Inferior parietal cortex (tissue), 1 donor: Measurements from ENCODE around the gene NPAT.
"Not testable (repeated sequence)": the region's sequence is repeated elsewhere in the genome, so short reads cannot be mapped to it uniquely, and the experiment has no call there.

Experiments
- DNase-seq: peaks from one replicate; pipeline ENCODE4 v3.0.0-alpha.2; 2016; ENCODE audit errors: extremely low spot score

The NPAT gene

DNA sequence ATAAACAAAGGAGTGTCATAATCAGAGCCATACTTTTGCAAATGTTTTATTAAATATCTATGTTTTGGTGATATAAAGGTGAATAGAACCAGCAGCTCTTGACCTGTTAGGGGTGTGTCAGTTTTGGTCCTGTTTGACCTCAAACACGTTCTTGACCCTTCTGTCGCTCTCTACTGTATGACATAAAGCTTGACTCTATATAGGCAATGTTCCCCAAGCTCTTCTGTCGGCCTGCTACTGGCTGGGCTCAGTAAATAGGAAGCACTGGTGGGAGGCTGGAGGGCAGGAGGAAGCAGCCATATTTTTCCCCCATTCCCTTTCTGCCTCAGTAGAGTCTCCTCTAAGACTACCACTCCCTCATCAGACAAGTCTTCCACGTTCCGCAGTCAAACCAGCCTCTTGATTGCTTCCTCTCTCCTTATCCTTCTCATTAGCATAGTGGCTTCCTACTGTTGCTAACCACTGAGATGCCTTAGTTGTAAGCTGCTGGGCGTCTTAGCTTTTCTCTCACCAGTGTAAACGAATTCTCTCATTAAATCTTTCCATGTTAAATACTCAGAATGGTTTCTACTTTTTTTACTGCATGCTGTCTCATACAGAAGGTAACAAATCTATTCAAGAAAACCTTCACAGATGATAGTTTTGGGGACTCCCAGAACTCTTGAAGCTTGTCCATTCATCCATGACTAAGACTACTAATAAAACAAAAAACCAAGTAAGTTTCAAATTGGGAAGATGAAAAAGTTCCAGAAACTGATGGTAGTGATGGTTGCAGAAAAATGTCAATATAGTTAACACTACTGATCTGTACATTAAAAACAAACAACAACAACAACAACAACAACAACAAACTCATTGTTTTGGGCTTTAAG lies 3.3 kb downstream of the NPAT start:
- no peak for DNase-seq

DNA sequence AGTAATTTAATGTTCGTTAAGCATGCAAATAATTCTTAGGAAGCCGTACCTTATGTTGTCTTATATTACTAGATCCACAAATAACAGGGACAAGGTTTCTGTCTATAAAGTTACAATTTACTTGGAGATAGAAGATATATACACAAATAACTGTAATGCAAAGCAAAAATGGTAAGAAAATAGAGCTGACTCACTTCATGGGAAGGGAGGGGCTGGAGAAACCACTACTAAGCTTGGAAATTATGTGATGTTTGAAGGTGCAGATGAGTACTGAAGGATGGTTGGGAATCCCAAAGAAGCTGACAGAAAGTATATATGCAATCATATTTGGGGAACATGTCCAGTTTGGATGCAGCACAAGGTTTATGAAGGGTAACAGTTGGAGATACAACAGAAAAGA lies 4.0 kb downstream of the NPAT start:
- no peak for DNase-seq

DNA sequence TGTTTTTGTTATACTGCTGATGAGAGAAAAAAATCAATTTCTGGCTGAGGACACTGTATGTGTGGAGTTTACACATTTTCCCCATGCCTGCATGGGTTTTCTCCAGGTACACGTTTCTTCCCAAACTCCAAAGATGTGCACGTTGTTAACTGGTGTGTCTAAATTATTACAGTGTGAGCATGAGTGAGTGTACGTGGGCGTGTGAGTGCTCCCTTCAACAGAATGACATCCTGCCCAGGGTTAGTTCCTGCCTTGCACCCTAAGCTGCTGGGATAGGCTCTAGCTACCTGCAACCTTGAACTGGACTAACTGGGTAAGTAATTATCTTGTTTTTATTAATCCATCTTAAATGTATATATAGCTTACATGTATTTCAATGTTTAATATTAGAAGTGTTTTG lies 5.5 kb downstream of the NPAT start:
- DNase-seq, result no peak

DNA sequence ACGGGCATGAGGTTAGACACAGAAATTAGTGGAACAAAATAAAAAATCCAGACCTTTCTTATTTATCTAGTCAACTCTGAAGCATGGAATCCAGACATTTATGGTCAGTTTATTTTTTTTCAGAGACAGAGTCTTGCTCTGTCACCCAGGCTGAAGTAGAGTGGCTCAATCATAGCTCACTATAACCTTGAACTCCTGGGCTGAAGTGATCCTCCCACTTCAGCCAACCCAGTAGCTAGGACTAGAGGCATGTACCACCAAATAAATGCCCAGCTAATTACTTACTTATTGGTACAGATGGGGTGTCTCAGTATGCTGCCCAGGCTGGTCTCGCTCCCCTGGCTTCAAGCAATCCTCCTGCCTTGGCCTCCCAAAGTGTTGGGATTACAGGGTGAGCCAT lies 8.7 kb downstream of the NPAT start:
- DNase-seq, result no peak

DNA sequence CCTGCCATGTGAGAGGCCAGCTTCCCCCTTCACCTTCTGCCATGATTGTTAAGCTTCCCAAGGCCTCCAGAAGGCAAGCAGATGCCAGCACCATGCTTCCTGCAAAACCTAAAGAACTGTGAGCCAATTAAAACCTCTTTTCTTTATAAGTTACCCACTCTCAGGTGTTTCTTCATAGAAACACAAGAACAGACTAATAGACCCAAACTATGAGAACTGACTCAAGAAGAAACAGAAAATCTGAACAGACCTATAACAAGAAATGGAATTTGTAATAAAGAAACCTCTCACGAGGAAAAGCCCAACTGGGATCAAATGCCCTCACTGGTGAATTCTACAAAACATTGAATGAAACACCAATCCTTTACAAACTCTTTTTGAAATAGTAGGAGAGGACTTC lies 12.0 kb downstream of the NPAT start:
- no peak for DNase-seq

DNA sequence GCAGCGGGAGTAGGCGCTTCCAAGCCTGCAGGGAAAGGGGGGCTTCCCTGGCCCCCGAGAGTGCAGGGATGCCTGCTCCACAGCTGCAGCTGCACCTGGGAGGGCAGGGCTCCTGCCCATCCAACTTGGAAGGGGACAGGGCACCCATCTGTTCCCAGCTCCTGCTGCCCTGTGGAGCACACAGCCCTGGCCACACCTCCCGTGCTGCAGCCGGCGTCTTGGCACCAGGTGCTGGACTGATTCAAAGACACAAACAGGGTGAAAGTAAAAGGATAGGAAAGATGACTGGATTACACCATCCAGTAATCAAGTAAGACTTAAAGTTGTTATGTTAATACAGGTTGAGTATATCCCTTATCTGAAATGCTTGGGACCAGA lies 14.8 kb downstream of the NPAT start:
- DNase-seq, result no peak

DNA sequence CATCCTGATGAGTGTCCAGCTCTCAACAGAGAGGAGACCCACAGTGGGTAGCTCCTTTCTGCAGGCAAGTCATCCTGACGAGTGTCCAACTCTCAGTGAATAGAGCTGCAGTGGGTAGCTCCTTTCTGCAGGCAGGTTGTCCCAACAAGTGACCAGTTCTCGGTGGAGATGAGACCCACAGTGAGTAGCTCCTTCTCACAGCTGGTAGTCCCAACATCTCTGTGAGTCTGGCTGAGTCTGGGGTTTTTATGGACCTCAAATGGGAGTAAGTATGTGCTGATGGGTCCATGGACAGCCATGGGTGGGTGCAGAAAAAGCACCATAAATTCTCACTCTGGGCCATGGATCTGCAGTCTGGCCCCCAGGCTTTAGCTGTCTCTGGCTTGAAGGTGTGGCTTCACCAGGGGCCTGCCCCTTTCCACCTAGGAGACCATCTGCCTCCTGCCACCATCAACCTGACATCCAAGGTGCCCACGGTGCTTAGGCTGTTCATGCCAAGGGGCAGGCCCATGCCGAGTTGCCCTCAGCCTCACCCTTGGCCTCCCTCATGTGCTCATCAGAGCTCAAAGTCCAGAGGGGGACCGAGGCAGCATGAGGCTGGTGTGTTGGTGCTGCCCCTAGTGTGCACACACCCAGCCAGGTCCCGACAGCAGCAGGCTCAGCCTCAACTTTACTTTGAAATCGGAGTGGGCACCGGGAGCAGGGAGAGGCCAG lies 15.3 kb downstream of the NPAT start:
- DNase-seq, result no peak

DNA sequence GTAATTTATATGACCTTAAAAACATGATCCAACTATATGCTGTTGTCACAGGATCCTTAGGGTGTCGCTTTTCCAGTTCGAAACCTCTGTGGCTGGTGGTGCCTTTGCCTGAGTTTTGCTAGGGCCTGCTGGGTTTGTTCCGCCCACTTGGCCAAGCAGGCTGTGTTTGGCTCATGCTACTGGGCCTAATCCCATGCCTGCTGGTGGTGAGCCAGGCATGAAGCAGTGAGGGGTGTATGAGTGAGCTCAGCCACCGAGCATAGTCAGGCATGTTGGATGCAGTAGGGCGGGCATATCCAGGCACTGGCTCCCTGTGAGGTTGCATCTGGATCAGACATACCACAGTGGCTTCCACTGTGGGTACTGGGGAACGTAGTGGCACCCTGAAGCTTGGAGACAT lies 16.3 kb downstream of the NPAT start:
- DNase-seq, result no peak

DNA sequence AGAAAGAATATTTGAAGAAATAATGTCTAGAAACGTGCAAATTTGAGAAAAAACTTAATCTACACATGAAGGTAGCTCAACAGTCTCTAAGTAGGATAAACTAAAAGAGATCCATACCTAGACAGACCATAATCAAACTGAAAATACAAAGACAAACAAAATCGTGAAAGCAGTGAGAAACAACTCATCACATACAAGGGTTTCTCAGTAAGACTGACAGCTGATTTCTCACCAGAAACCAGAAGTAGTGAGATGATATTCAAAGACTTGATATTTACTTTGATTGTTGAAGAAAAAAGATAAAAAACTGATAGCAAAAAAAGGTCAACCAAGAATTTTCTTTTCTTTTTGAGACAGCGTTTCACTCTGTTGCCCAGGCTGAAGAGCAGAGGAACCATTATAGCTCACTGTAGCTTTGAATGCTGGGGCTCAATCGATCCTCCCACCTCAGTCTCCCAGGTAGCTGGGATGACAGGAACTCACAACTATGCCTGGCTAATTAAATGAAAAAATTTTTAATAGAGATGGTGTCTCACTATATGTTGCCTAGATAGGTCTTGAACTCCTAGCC lies 17.4 kb downstream of the NPAT start:
- no peak for DNase-seq

DNA sequence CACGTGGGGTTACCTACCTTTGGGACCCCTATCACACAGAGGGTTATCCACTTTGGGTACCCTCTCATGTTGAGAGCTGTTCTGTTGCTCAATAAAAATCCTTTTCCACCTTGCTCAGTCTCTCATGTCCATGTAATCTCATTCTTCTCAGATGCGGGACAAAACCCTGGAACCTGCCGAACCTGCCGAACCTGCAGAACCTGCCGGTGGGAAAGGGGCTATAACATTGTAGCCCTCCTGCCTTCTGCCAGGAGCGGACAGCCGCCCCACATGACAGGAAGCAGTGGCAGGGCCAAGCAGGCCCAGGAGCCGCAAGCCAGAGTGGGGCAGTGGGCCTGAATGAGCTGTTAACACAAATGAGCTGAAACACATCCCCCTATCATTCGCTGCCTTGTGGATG lies 18.1 kb downstream of the NPAT start:
- no peak for DNase-seq

DNA sequence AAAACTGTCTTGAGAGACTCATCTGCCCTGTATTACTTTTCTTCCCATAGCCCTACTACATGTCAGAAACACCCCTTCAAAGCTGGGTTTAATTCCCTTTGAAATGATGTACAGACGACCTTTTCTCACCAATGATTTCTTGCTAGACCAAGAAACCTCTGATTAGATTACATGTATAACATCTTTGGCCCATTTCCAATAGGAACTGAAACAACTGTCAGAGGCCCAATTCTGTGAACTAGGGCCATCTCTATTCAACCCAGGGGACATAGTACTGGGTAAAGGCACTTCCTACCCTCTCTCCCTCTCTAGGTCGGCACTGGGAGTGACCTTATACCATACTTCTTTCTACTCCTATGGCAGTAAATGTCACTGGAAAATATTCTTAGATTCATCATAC lies 19.4 kb downstream of the NPAT start:
- DNase-seq, result no peak

DNA sequence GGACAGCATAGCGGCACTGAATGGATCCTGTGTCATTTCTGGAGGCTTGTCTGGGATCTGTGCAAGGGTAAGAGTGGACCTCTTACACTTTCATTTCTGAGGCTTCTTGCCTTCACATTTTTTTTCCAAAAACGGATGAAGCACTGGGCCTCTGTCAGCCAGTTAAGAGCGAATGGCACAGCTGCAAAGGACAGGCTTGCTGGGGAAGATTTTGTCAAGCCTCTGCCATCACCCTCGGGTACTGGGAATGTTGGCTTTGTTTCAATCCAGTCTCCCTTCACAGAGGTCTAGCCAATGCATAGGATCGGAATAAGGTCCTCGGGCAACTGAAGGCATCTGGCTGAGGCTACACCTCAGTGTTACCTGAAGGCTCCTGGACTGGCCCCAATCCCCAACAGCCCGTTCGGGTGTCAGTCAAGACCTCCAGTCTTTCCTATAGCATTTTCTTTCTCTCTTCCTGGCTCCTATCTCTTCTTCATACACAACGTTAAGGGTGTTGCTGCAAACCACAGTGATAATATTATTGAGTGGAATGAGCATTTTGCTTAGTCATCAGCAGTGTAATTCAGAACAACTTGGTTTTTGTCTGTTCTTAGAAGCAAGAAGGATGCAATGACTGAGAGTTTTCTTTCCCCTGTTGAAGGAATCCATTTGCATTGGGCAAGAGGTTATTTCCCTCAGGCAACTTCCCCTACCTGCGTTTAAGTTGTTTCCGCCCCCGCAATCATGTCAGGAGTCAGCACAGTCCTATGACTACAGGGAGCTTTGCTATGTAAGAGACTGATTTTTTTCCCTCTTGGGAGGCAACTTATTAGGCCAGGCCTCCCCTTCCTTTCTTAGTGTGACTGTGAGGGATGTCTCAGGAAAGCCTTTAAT lies 22.8 kb downstream of the NPAT start:
- DNase-seq, result peak; percentile 8

DNA sequence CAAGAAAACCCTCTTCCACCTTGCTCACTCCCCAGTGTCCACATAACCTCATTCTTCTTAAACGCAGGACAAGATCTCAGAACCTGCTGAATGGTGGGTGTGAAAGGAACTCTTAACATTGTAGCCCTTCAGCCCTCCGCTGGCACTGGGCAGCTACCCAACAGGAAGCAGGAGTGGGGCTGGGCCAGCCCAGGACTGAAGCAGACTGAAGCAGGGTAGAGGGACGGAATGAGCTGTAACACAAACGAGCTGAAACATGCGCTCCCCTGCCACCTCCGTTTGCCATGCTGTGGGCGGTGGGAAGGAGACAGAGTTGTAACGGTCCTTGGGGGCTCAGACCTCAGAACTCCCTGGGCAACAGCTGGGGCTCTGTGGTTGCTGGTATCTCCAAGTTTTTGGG lies 23.6 kb downstream of the NPAT start:
- DNase-seq, result no peak

DNA sequence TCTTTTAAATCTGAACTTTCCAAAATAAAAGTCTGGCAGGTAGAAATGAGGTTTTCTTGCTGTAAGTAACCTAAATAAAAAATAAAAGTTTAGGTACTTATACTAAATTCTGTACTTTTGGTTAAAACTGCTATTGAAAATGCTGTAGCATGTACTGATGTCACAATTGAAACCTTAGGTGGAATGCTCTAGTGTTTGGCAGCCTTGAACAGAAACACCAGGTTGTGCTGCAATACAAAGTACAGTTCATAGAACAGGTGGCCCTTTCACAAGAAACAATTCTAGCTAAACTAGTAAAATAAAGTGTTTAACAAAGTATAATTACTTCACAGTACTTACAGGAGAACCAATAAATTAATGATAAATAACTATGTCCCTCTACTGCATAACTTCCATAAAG lies 25.1 kb downstream of the NPAT start:
- DNase-seq, result no peak

DNA sequence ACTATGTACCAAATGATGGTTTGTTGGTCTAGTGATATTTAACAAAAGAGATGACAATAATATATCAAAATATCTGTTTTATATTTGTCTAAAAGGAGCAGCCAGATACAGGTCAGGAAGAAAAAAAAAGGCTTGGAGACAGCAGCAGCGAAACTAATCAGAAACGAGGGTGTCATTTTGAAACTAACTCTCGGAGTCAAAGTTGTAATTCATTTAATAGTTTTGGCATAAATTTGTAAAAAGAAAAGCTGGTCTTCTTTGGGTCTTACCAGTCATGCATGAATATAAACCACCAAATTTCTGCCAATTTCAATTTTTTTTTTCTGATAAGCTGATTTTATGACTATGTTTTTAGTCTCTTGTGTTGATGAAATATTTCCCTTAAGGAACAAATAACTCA lies 25.5 kb downstream of the NPAT start:
- DNase-seq, result no peak

DNA sequence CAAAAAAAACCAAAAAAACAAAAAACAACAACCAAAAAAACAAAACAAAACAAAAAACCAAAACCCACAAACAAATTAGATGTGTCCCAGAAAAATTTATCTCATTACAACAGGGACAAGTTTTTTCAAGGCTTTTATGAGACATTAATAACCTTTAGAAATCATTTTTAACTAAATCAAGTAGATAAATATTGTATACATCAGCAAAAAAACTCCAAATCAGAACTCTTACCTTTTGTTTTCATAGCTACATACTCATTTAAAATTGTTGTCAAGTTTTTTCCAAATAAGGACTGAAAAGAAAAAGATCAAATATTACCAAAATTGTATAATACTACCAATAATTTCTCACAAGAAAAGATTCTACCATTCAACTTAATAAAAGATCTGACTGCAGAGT lies 28.7 kb downstream of the NPAT start:
- no peak for DNase-seq

DNA sequence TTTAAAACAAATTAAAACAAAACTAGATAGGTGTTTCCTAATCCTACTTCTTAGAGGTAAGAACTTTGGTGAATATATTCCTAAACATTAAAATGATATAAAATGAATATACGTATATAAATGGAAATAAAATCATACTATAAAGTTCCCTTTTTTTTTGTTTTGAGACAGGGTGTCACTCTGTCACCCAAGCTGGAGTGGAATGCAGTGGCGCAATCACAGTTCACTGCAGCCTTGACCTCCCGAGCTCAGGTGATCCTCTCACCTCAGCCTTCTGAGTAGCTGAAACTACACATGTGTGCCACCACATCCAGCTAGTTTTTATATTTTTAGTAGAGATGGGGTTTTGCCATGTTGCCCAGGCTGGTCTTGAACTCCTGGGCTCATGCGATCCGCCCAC lies 44.9 kb downstream of the NPAT start:
- DNase-seq, result no peak

DNA sequence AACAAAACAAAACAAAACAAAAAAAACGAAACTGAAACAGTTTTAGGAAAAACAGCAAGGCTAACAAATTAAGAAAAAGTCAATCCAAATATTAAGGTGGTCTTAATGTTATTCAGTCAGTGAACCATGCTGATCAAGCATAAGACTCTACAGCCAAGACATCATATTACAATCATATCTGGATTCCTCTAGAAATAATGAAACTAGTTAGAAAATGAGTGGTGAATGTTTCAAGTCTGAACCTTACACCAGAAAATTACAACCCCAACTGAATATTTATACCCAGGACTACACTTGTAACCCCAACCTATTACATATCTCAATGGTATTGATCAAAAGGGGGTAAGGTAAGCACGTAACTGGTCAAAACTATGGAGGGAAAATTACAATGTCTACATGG lies 52.3 kb downstream of the NPAT start:
- DNase-seq, result no peak

DNA sequence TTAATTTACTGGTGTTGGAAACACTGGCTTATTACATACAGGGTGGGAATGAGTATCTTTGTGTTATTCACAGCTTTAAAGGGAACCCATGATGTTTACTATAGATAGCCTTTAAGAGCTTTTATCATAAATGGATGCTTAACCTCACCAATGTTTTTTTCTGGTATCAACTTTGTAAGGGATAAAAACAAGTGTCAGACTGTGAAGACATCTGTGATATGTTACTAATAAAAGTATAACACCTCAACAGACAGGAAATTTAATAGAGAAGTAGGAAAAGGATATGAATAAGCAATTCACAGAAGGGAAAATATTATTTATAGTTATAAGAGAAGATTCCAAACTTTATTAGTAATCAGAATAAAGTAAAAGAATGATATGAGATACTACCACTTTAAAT lies 54.8 kb downstream of the NPAT start:
- no peak for DNase-seq

DNA sequence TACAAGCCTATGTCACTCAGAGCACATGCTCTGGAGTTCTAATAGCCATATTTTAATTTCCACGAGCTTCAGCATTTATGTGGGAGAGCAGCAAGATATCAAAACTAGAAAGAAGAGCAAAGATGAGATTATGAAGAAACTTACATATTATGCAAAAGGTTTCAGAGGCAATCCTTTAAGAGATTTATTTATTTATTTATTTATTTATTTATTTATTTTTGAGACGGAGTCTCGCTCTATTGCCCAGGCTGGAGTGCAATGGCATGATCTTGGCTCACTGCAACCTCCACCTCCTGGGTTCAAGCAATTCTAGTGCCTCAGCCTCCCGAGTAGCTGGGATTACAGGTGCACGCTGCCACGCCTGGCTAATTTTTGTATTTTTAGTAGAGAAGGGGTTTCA lies 59.6 kb downstream of the NPAT start:
- DNase-seq, result not testable (repeated sequence)

DNA sequence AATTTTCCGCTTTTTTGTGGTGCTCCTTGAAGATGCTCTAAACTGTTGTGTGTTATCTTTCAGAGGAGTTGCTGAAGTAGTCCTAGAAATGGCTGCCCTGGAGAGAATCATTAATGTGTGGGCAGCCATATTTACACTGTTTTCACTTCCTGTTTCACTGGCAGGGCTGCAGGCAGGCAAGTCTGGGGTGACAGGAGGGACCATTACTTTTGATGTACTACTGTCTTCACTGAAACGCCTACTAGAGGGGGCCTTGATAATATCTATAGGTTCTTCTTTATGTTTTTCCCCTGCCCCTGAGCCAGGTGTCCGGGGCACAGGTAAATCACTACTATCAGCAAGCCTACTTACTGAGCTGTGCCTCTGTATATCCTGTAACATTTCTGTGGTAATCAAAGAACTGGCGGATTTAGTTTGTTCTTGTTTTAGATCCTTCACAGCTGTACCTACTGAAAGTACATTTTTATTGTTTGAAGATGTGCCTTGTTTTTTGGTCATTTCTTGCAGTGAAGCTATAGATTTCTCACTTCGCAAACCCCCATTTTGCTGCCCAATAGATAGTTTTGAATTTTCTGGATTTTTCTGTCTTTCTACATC lies 61.4 kb downstream of the NPAT start:
- no peak for DNase-seq

DNA sequence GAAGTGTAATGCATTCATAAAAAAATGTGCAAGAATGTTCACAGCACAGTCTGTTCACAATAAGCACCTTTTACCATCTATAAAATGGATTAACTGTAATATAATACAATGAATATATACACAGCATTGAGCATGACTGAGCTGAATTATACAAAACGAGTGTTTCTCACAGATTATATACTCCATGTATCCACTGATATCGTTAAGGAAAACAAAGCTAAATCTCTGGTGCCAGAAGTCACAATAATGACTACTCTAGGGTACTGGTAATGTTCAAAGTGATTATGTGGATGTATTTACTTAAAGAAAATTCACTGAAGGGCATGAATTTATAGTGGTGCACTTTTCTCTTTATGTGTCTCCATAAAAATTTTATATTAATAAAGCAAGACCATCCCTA lies 67.8 kb downstream of the NPAT start:
- DNase-seq, result no peak
